HepG2 (cell line): ENCODE results near the gene TCF7L2. TPM values are rescaled to one million over a fixed set of nuclear protein-coding genes. Genes with fewer than 3 reads are reported as not detected.
A peak's percentile ranks its signal among the peaks of the same experiment; 100 is the strongest.

ENCODE experiments used
- AKAP8 ChIP-seq: sonication (generic); formaldehyde crosslinking; IDR thresholded peaks from 2 replicates; pipeline ENCODE4 v1.5.1; 2020; ENCODE audit warnings: mild to moderate bottlenecking, missing genetic modification reagents
- CBX2 ChIP-seq, 2 experiments: fragments of 200-600 bp in 1 of 2; sonication (generic); formaldehyde crosslinking in 1 of 2; IDR thresholded peaks; 2 replicates each; pipeline versions ENCODE4 v1.7.0 to v1.8.1; 2018 to 2022; ENCODE audit warnings: low read depth in 2 of 2, low read length in 1 of 2, mild to moderate bottlenecking in 1 of 2, missing genetic modification reagents in 1 of 2
- CENPT ChIP-seq: sonication (generic); formaldehyde crosslinking; IDR thresholded peaks from 2 replicates; pipeline ENCODE4 v1.8.0; 2022; ENCODE audit warnings: low read depth, mild to moderate bottlenecking, moderate library complexity, missing genetic modification reagents
- ETV5 ChIP-seq: IDR thresholded peaks from 2 replicates; pipeline ENCODE4 v1.6.1; 2018; ENCODE audit warnings: missing biosample characterization, missing genetic modification reagents, inconsistent platforms, borderline replicate concordance
- HES4 ChIP-seq: sonication (generic); formaldehyde crosslinking; IDR thresholded peaks from 2 replicates; pipeline ENCODE4 v1.9.0; 2021; ENCODE audit warnings: mild to moderate bottlenecking, missing genetic modification reagents, borderline replicate concordance
- HHEX ChIP-seq: IDR thresholded peaks from 2 replicates; pipeline ENCODE4 v1.6.1; 2016; ENCODE audit warnings: control low read depth
- KAT2B ChIP-seq: fragments of 150-350 bp; IDR thresholded peaks from 2 replicates; pipeline ENCODE4 v1.6.1; 2014; ENCODE audit warnings: low read depth, low read length, borderline replicate concordance
- KLF15 ChIP-seq: sonication (generic); formaldehyde crosslinking; IDR thresholded peaks from 2 replicates; pipeline ENCODE4 v1.8.1; 2023; ENCODE audit warnings: borderline replicate concordance, mild to moderate bottlenecking, inconsistent platforms, missing genetic modification reagents, mixed read lengths
- KLF6 ChIP-seq: IDR thresholded peaks from 2 replicates; pipeline ENCODE4 v1.8.0; 2016; ENCODE audit warnings: missing biosample characterization, missing genetic modification reagents
- MATR3 ChIP-seq: sonication (generic); formaldehyde crosslinking; IDR thresholded peaks from 2 replicates; pipeline ENCODE4 v1.4.0; 2020; ENCODE audit warnings: missing genetic modification reagents
- MBNL3 ChIP-seq: fragments of 250-450 bp; sonication (Bioruptor Pico); conservative IDR thresholded peaks from 2 replicates; pipeline ENCODE4 v1.8.0; 2022; ENCODE audit warnings: mild to moderate bottlenecking, inconsistent platforms
- MED1 ChIP-seq: sonication (generic); formaldehyde crosslinking; IDR thresholded peaks from 2 replicates; pipeline ENCODE4 v1.4.0; 2020; ENCODE audit warnings: missing genetic modification reagents
- MYPOP ChIP-seq: sonication (generic); formaldehyde crosslinking; IDR thresholded peaks from 2 replicates; pipeline ENCODE4 v1.8.1; 2023; ENCODE audit warnings: mild to moderate bottlenecking, moderate library complexity, missing genetic modification reagents
- NFIC ChIP-seq: IDR thresholded peaks from 2 replicates; pipeline ENCODE4 v1.6.1; 2012; ENCODE audit warnings: mild to moderate bottlenecking, low read length, inconsistent platforms
- NFKB2 ChIP-seq: sonication (generic); formaldehyde crosslinking; IDR thresholded peaks from 2 replicates; pipeline ENCODE4 v1.4.0; 2020; ENCODE audit warnings: missing genetic modification reagents, borderline replicate concordance
- NR2C2 ChIP-seq: sonication (generic); formaldehyde crosslinking; IDR thresholded peaks from 2 replicates; pipeline ENCODE4 v1.4.0; 2020; ENCODE audit warnings: missing genetic modification reagents, mild to moderate bottlenecking, moderate library complexity, borderline replicate concordance
- NR2F2 ChIP-seq: IDR thresholded peaks from 2 replicates; pipeline ENCODE4 v1.6.1; 2012; ENCODE audit warnings: low read depth, inconsistent platforms, borderline replicate concordance
- RELA ChIP-seq: sonication (generic); formaldehyde crosslinking; IDR thresholded peaks from 2 replicates; pipeline ENCODE4 v1.4.0; 2020; ENCODE audit warnings: missing genetic modification reagents
- RFX5 ChIP-seq: IDR thresholded peaks from 2 replicates; pipeline ENCODE4 v1.6.1; 2011; ENCODE audit warnings: low read depth, low read length, improper control_type of control experiment
- SIN3B ChIP-seq: fragments of 150-350 bp; IDR thresholded peaks from 2 replicates; pipeline ENCODE4 v1.6.1; 2014; ENCODE audit warnings: low read length
- SMAD1 ChIP-seq: sonication (generic); formaldehyde crosslinking; IDR thresholded peaks from 2 replicates; pipeline ENCODE4 v1.4.0; 2020; ENCODE audit warnings: missing genetic modification reagents, low read depth, mild to moderate bottlenecking, borderline replicate concordance
- TAF15 ChIP-seq: fragments of 200-400 bp; formaldehyde crosslinking; IDR thresholded peaks from one replicate; pipeline ENCODE4 v1.6.1; 2018; ENCODE audit warnings: mild to moderate bottlenecking, low read depth, low read length; ENCODE audit not compliant: poor library complexity, severe bottlenecking
- TBX2 ChIP-seq: sonication (generic); formaldehyde crosslinking; IDR thresholded peaks from 2 replicates; pipeline ENCODE4 v1.5.0; 2020; ENCODE audit warnings: missing genetic modification reagents, mild to moderate bottlenecking, borderline replicate concordance
- ZFP1 ChIP-seq: IDR thresholded peaks from 2 replicates; pipeline ENCODE4 v1.6.1; 2016
- ZMAT3 ChIP-seq: sonication (generic); formaldehyde crosslinking; conservative IDR thresholded peaks from 2 replicates; pipeline ENCODE4 v1.7.0; 2021; ENCODE audit warnings: missing genetic modification reagents
- ZNF292 ChIP-seq: sonication (generic); formaldehyde crosslinking; IDR thresholded peaks from 2 replicates; pipeline ENCODE4 v1.8.1; 2022; ENCODE audit warnings: mild to moderate bottlenecking, low read depth, missing genetic modification reagents, borderline replicate concordance
- ZNF652 ChIP-seq: IDR thresholded peaks from 2 replicates; pipeline ENCODE4 v1.6.1; 2016; ENCODE audit warnings: low read depth, borderline replicate concordance
- ZNF670 ChIP-seq: sonication (generic); formaldehyde crosslinking; IDR thresholded peaks from 2 replicates; pipeline ENCODE4 v1.8.0; 2022; ENCODE audit warnings: mild to moderate bottlenecking, missing genetic modification reagents, borderline replicate concordance
- ZNF737 ChIP-seq: sonication (generic); formaldehyde crosslinking; IDR thresholded peaks from 2 replicates; pipeline ENCODE4 v1.5.0; 2020; ENCODE audit warnings: missing genetic modification reagents, mild to moderate bottlenecking, borderline replicate concordance
- ZNF749 ChIP-seq: sonication (generic); formaldehyde crosslinking; IDR thresholded peaks from 2 replicates; pipeline ENCODE4 v1.8.0; 2022; ENCODE audit warnings: mild to moderate bottlenecking, missing genetic modification reagents, moderate library complexity, borderline replicate concordance
- ZNF800 ChIP-seq: sonication (generic); formaldehyde crosslinking; IDR thresholded peaks from 2 replicates; pipeline ENCODE4 v1.4.0; 2020; ENCODE audit warnings: missing genetic modification reagents
- polyA plus RNA-seq, 8 experiments: library from polyadenylated mRNA; depleted of rRNA in 3 of 8; stranded (reverse) in 7 of 8; unstranded in 1 of 8; fragments of >200 nt; fragmentation: Illumina TruSeq in 4 of 8; extraction: Trizol in 4 of 8; gene quantifications; 2 replicates each; pipeline versions ENCODE4 v1.2.1 to v1.2.3, GENCODE V29; 2011 to 2016; ENCODE audit warnings: low read depth in 4 of 8, missing spikeins in 1 of 8, mixed read lengths in 1 of 8; ENCODE audit not compliant: insufficient read depth in 1 of 8
- total RNA-seq, 5 experiments: library from RNA; depleted of rRNA; stranded (reverse); fragments of >200 nt; fragmentation: Illumina TruSeq; extraction: Trizol; gene quantifications; 2 replicates each; pipeline ENCODE4 v1.2.3, GENCODE V29; 2016; ENCODE audit warnings: low read depth in 1 of 5

TCF7L2 gene
- total and polyA plus RNA-seq, 2 of the 13 experiments (the other 11 are each of a cell fraction or from before 2014, with no cell fraction given), result 3.9 to 13.7 TPM

- TF ChIP-seq CENPT (no peak), ZNF749 (CRISPR knock-in tag) (no peak), MYPOP (CRISPR knock-in tag) (peak; percentile 60; the same call in 1 of the 2 replicates), ZNF652 (CRISPR knock-in tag) (peak; percentile 91), ZNF292 (CRISPR knock-in tag) (no peak), NFIC (0 out of 2 replicates have a peak, but pooled peaks have one; percentile 31), ZNF737 (no peak), ZNF800 (CRISPR knock-in tag) (no peak), KLF6 (CRISPR knock-in tag) (peak; percentile 67; the same call in 1 of the 2 replicates), RELA (CRISPR knock-in tag) (no peak), KAT2B (no peak), ETV5 (CRISPR knock-in tag) (no peak), AKAP8 (CRISPR knock-in tag) (no peak), HHEX (no peak), RFX5 (no peak), MATR3 (CRISPR knock-in tag) (no peak), SMAD1 (CRISPR knock-in tag) (no peak), TAF15 (no peak), NR2F2 (no peak), ZMAT3 (CRISPR knock-in tag) (no peak), MED1 (peak; percentile 46; the same call in 1 of the 2 replicates), TBX2 (CRISPR knock-in tag) (peak; percentile 69), NFKB2 (CRISPR knock-in tag) (no peak), ZFP1 (CRISPR knock-in tag) (no peak), CBX2 (IDR thresholded peaks at IDR 0.05; ENCODE audit: low read depth, low read length) (no peak), CBX2 (CRISPR knock-in tag; IDR thresholded peaks at IDR 0.05; ENCODE audit: low read depth) (no peak), SIN3B (no peak), ZNF670 (CRISPR knock-in tag) (no peak), KLF15 (CRISPR knock-in tag) (no peak), HES4 (CRISPR knock-in tag) (no peak), NR2C2 (CRISPR knock-in tag) (no peak), MBNL3 (CRISPR knock-in tag) (no peak)
These were observed 54.1 kb downstream of the TCF7L2 start (continued) for GRCh38 chr10:113004069-113004618.
